Natural killer cell treated with Interleukin-12 subunit alpha and Interleukin-12 subunit beta and Interleukin-15 and Interleukin-18, amount 100 ng/mL, for 72 hours (primary cell): Measurements from ENCODE around the gene PTPRT. TPM values are rescaled to one million over a fixed set of nuclear protein-coding genes. Genes with fewer than 3 reads are reported as not detected.

Source experiments
- ATAC-seq, 2 donors: fragments of 150-1000 bp; cut with Tn5 transposase in 1 of 2; sonication (Bioruptor Pico), chemical (Tn5 transposase) in 1 of 2; 2 replicates each; pipeline ENCODE4 v1.10.0; 2021
- DNase-seq: peaks from one replicate; pipeline ENCODE4 v3.0.0; 2022; ENCODE audit warnings: low spot score
- H3K27ac Mint-ChIP-seq, 2 donors: 1 replicate in 1 of 2; 2 replicates in 1 of 2; pipeline ENCODE4 v1.8.0; 2022; ENCODE audit warnings: mixed read lengths in 2 of 2, mild to moderate bottlenecking in 1 of 2, moderate library complexity in 1 of 2
- H3K27me3 Mint-ChIP-seq, 2 donors: 1 replicate in 1 of 2; 2 replicates in 1 of 2; pipeline ENCODE4 v1.8.0; 2022; ENCODE audit warnings: mixed read lengths in 2 of 2
- H3K36me3 Mint-ChIP-seq: one replicate; pipeline ENCODE4 v1.8.0; 2022; ENCODE audit warnings: mixed read lengths
- H3K4me1 Mint-ChIP-seq, 2 donors: 1 replicate in 1 of 2; 2 replicates in 1 of 2; pipeline ENCODE4 v1.8.0; 2022; ENCODE audit warnings: low read depth in 2 of 2, mixed read lengths in 2 of 2, mild to moderate bottlenecking in 1 of 2
- H3K4me3 Mint-ChIP-seq: one replicate; pipeline ENCODE4 v1.8.0; 2022; ENCODE audit warnings: mixed read lengths
- H3K9me3 Mint-ChIP-seq: 2 replicates; pipeline ENCODE4 v1.8.0; 2022; ENCODE audit warnings: mixed read lengths
- total RNA-seq, 2 donors: library from RNA; stranded (reverse); gene quantifications; one replicate each; pipeline ENCODE4 v1.2.3, GENCODE V29; 2022

PTPRT gene
- total RNA-seq, result not detected

DNA sequence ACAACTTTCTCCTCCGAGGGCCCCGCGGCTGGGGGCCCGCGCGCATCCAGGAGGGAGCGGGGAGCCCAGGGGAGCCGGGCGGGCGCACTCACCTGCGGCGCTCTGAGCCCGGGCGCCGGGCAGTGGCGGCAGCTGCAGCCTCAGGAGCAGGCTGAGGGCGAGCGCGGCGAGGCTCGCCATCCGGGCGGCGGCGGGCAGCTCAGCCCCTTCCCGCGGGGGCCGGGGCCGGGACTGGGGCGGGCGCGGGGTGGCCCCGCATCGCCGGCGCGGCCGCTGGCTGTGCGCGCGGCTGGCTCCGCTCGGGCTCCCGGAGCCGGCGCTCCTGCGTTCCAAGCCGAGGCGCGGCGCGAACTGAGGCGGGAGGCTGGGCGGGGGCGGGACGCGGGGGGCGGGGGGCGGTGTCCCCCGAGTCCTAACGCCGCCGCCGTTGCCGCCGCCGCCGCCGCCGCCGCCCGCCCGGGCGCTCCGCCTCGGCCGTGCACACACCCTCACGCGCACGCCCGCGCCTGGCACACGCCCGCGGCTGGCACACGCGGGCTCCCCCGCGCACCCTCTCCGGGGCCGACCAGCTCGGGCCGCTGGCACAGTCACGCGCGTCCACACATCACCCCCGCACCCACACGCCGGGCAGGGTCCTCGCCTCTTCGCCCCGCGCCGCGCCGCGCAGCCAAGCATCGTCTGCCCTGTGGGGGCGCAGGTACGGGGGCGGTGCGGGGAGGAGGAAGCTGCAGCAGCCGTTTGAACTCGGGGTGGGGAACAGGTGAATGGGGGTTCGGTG, at the start of gene PTPRT:
TSS of gene PTPRT (minus strand) at position 353 of the 778 bp plus-strand sequence. CDS start at position 180, 173 bp downstream.
- DNase-seq (no peak), ATAC-seq (no peak)
- Mint-ChIP-seq H3K4me3 (no peak within 1 kb of the TSS), H3K36me3 (no peaks in the 10 kb centered on the region), H3K27ac (no peak within 1 kb of the TSS), H3K27me3 (peaks cover 28 to 41% of the 10 kb centered on the region in 2 donors), H3K4me1 (peaks cover 3 to 6% of the 10 kb centered on the region in 2 donors), H3K9me3 (no peaks in the 10 kb centered on the region)

DNA sequence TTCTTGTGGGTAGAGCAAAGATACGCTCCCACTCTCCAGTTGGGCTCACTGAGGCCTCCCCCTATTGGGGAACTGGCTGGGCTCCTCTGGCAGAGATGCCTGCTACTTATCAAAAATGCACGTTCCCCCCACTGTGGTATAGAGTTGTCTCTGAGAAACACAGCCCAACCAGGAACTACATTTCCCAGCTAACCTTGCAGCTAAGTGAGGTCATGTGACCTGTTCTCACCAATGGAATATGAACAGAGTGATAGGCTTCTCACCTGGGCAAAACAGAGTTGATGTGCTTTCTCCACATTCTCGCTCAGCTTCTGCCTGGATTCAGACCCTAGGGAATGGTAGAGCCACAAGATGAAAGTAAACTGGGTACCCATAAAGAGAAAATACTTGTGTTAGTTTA, 49.1 kb upstream of the PTPRT start:
- no peaks in the 10 kb centered on the region for H3K36me3 Mint-ChIP-seq
- no peak overlapping the region for H3K27ac Mint-ChIP-seq
- H3K9me3 Mint-ChIP-seq, result no peaks in the 10 kb centered on the region
- DNase-seq (no peak), ATAC-seq (no peak)
- peaks cover 5 to 7% of the 10 kb centered on the region in 2 donors for H3K27me3 Mint-ChIP-seq
- no peaks in the 10 kb centered on the region for H3K4me1 Mint-ChIP-seq
- H3K4me3 Mint-ChIP-seq, result no peak overlapping the region

DNA sequence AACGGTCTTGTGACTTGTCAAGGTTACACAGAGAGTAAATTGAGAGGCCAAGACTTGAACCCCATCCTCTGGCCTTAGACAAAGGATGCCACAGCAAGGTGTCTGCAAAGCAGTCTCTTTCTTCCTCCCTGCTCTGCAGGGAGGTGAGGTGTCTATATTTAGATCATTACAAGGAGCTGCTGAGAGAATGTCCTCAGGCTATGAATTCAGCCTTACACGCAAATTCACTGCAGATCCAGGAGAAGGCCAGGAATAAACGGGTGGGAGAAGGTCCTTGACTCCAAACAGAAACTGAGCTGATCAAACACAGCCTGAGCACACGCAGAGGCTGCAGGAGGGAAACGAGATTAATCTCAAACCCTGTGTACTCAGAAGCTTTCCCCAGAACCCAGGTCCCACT, 48.6 kb upstream of the PTPRT start:
- H3K4me3 Mint-ChIP-seq, result no peak overlapping the region
- no peak for ATAC-seq
- H3K27ac Mint-ChIP-seq, result no peak overlapping the region
- no peaks in the 10 kb centered on the region for H3K36me3 Mint-ChIP-seq
- DNase-seq, result no peak
- H3K4me1 Mint-ChIP-seq, result no peaks in the 10 kb centered on the region
- no peaks in the 10 kb centered on the region for H3K9me3 Mint-ChIP-seq
- peaks cover 5 to 7% of the 10 kb centered on the region in 2 donors for H3K27me3 Mint-ChIP-seq

DNA sequence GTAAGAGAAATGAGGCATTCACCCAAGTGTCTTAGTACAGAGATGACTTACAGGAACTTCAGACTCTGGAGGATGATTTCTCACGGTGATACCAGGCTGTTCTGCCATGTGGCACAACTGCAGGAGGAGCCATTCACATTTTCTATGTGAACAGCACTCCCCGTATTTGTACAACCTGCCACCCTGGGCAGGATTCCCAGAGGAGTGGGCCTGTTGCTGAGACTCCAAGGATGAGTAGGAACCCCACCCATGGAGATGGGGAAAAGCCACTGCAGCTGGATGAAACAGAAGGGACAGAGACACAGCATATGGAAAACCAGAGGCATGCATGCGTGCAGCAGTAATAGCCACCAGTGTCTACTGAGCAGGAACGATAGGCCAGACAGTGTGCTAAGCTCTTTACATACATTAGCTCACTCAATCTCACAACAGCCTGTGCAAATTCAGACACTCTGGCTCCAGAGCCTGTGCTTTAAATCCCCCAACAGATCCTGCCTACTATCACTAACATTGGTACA, 48.0 kb upstream of the PTPRT start:
- H3K36me3 Mint-ChIP-seq, result no peaks in the 10 kb centered on the region
- DNase-seq (no peak), ATAC-seq (no peak)
- no peaks in the 10 kb centered on the region for H3K4me1 Mint-ChIP-seq
- H3K27me3 Mint-ChIP-seq, result peaks cover 5 to 7% of the 10 kb centered on the region in 2 donors
- no peak overlapping the region for H3K27ac Mint-ChIP-seq
- no peaks in the 10 kb centered on the region for H3K9me3 Mint-ChIP-seq
- H3K4me3 Mint-ChIP-seq, result no peak overlapping the region

DNA sequence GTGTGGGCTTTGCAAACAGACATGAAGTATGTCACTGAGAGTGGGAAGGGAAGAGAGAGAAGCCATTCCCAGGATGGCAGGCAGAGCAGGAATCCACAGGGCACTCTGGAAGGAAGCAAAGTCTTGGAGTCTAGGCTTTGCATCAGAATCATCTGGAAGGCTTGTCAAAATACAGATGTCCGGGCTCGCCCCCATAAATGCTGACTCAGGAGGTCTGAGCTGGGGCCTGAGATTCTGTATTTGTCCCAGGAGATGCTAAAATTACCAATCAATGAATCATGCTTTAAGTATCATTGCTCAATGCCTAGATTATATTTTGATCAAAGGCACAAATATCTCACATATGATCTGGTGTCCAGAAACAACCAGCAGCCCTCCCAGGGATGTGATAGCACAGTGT, 46.3 kb upstream of the PTPRT start:
- DNase-seq (no peak), ATAC-seq (no peak)
- peaks cover 2 to 7% of the 10 kb centered on the region in 2 donors for H3K27me3 Mint-ChIP-seq
- no peaks in the 10 kb centered on the region for H3K9me3 Mint-ChIP-seq
- no peak overlapping the region for H3K4me3 Mint-ChIP-seq
- H3K36me3 Mint-ChIP-seq, result no peaks in the 10 kb centered on the region
- H3K27ac Mint-ChIP-seq, result no peak overlapping the region
- no peaks in the 10 kb centered on the region for H3K4me1 Mint-ChIP-seq

DNA sequence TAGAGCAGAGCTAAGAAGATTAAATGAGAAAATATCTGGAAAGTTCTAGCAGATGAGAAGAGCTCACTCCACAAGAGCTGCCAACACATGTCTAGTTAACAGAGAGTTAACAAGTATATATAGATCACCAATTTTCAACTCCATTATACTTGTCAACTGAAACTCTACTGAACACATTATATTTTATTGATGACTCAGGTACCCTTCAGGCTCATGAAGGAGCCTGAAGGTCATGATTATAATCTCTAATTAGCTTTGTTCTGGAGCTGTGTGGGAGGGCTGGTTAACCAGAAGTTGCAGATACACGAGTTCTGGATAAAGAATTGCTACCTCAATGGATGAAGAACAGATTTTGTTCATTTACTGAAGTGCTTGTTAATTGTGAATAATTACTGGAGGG, 42.1 kb upstream of the PTPRT start:
- Mint-ChIP-seq H3K36me3 (no peaks in the 10 kb centered on the region), H3K27me3 (peaks cover 8 to 11% of the 10 kb centered on the region in 2 donors)

DNA sequence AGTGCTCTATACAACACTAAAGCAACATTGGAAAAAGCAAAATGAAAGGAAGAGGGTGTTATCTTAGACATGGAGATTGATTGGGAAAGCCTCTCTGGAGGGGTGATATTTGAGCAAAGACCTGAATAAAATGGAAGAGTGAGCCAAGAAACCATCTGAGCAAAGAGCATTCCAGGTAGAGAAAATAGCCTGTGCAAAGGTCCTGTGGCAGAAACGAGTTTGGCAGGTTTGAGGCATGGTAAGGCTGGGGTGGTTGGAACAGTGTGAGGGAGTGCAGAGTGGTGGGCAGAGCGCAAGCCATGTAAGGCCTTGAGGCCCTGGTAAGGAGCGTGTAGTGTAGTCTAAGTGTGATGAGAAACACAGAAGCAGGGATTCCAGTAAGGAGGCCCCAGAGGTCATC, 40.0 kb upstream of the PTPRT start:
- no peaks in the 10 kb centered on the region for H3K36me3 Mint-ChIP-seq
- H3K9me3 Mint-ChIP-seq, result no peaks in the 10 kb centered on the region
- DNase-seq, result no peak
- no peak overlapping the region for H3K4me3 Mint-ChIP-seq
- no peak overlapping the region for H3K27ac Mint-ChIP-seq
- peak in 1 of 2 donors; percentile 41 for ATAC-seq
- peaks cover 8 to 9% of the 10 kb centered on the region in 2 donors for H3K27me3 Mint-ChIP-seq
- no peaks in the 10 kb centered on the region for H3K4me1 Mint-ChIP-seq

More for the DNA sequence above, 42.1 kb upstream of the PTPRT start:
- ATAC-seq, result no peak
- DNase-seq, result no peak
- Mint-ChIP-seq H3K4me1 (no peaks in the 10 kb centered on the region), H3K9me3 (no peaks in the 10 kb centered on the region), H3K4me3 (no peak overlapping the region), H3K27ac (no peak overlapping the region)

DNA sequence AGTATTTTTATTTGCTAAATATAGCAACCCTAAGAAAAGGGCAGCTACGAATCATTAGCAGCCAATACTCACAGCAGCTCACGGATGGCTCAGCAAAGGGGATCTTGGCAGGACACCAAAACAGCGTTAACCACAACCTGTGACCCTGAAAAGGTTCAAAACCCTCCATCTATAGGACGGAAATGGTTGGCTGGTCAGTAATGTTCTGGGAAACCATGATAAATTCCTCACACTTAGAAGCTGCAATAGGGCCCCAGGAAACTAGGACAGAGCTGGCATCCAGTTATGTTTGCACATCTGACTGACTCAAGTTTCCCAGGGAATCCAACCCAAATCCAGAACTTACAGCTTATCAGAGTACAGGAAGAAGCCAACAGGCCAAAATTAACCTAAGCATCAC, 30.9 kb upstream of the PTPRT start:
- H3K4me3 Mint-ChIP-seq, result no peak overlapping the region
- peaks cover 7 to 11% of the 10 kb centered on the region in 2 donors for H3K27me3 Mint-ChIP-seq
- H3K36me3 Mint-ChIP-seq, result no peaks in the 10 kb centered on the region
- no peaks in the 10 kb centered on the region for H3K9me3 Mint-ChIP-seq
- DNase-seq, result no peak
- peak in 1 of 2 donors; percentile 43 for ATAC-seq
- no peaks in the 10 kb centered on the region for H3K4me1 Mint-ChIP-seq
- no peak overlapping the region for H3K27ac Mint-ChIP-seq

DNA sequence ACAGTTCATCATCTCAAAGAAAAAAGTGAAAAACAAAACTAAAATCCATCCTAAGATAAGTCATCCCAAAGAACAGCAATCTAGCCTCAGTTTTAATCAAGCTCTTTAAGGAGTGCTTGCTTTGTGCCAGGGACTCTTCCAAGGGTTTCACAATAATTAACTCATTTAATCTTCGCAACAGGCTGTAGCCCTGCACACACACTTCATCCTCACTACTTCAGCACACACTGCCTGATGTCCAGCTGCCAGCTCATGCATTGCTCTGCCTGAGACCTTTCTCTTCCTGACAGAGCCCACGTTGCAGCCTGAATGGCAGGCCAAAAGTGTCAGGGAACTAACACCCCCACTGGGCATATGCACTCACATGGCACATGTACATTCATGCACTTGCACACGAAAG, 21.2 kb upstream of the PTPRT start:
- no peak overlapping the region for H3K4me3 Mint-ChIP-seq
- H3K27ac Mint-ChIP-seq, result no peak overlapping the region
- ATAC-seq (no peak), DNase-seq (no peak)
- H3K9me3 Mint-ChIP-seq, result no peaks in the 10 kb centered on the region
- H3K36me3 Mint-ChIP-seq, result no peaks in the 10 kb centered on the region
- no peaks in the 10 kb centered on the region for H3K4me1 Mint-ChIP-seq
- H3K27me3 Mint-ChIP-seq, result peaks cover 6 to 16% of the 10 kb centered on the region in 2 donors

DNA sequence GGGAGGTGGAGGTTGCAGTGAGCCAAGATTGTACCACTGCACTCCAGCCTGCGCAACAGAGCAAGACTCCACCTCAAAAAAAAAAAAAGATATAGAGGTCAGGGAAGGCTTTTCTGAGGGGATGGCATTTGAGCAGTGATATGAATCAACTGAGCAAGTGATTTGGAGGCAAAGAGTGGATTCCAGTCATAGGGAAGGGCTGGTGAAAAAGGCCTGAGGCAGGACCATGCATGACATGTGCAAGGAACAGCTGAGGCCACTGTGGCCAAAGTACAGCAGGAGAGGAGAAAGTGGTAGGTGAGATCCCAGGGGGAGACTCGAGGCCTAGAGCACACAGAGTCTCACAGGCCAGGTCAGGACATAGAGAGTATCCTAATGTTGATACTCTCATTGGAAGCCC, 20.1 kb upstream of the PTPRT start:
- H3K4me3 Mint-ChIP-seq, result no peak overlapping the region
- no peaks in the 10 kb centered on the region for H3K36me3 Mint-ChIP-seq
- H3K27me3 Mint-ChIP-seq, result peaks cover 0 to 10% of the 10 kb centered on the region in 2 donors
- DNase-seq, result no peak
- H3K4me1 Mint-ChIP-seq, result no peaks in the 10 kb centered on the region
- H3K9me3 Mint-ChIP-seq, result no peaks in the 10 kb centered on the region
- no peak overlapping the region for H3K27ac Mint-ChIP-seq
- peak in 1 of 2 donors; percentile 27 for ATAC-seq

DNA sequence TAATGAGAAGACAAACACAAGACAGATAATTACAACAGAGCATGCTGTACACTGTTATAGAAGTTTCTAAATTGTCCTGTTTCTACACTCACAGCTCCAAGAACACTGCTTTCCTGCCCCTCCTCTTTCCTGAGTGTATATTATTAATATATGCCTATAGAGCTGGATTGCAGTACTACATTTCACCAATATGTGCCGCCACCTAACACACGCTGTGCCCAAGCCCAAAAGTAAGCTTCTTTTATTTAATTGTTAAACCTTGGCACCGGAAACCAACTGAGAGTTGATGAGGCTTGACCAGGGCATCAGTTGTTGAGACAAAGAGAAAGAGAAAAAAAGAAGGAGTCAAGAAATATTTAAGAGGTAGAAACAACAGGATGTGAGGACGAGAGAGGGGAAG, 16.0 kb upstream of the PTPRT start:
- Mint-ChIP-seq H3K36me3 (no peaks in the 10 kb centered on the region), H3K9me3 (no peaks in the 10 kb centered on the region), H3K27me3 (peaks cover 4 to 7% of the 10 kb centered on the region in 2 donors), H3K4me1 (no peaks in the 10 kb centered on the region), H3K4me3 (no peak overlapping the region), H3K27ac (no peak overlapping the region)
- ATAC-seq, result no peak
- DNase-seq, result no peak

DNA sequence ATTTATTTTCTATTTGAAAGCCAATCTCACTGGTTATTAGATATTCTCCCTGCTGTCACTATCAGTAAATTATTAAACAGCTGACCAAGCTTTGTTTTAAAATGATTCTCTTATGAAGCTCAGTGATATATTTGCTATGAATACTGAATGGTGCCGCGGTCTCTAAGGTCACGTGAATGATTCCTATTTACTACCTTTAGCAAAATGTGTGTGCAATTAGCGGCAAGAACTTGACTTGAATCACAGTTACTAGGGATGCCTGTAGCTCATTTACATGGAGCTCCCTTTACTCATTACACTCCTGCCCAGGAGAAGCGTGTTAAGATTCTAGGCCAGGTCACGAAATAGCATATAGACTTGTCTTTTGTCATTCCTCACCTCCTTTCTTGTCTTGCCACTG, 12.4 kb upstream of the PTPRT start:
- Mint-ChIP-seq H3K4me3 (no peak overlapping the region), H3K9me3 (no peaks in the 10 kb centered on the region), H3K36me3 (no peaks in the 10 kb centered on the region), H3K27ac (no peak overlapping the region), H3K4me1 (no peaks in the 10 kb centered on the region), H3K27me3 (peaks cover 1 to 7% of the 10 kb centered on the region in 2 donors)
- DNase-seq (no peak), ATAC-seq (no peak)

DNA sequence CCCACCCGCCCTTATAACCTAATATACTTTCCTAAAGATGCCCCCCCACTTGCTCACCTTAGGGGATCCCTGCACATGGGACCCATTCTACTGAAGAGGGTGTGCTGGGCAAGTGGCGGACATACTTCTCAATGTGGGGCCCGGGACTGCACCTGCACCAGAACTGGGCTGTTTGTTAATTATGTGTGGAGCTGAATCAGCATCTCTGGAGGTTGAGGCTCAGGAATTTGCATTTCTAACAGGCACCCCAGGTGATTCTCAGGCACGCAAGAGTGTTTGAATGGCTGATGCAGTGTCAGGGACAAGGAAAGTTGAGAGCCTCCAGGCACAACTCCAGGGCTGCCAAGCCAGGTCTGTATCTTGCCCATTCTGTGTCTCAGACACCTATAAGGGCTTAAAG, 8.9 kb upstream of the PTPRT start:
- peaks cover 7 to 9% of the 10 kb centered on the region in 2 donors for H3K27me3 Mint-ChIP-seq
- H3K9me3 Mint-ChIP-seq, result no peaks in the 10 kb centered on the region
- no peak overlapping the region for H3K27ac Mint-ChIP-seq
- H3K4me1 Mint-ChIP-seq, result no peaks in the 10 kb centered on the region
- H3K36me3 Mint-ChIP-seq, result no peaks in the 10 kb centered on the region
- DNase-seq (no peak), ATAC-seq (no peak)
- no peak overlapping the region for H3K4me3 Mint-ChIP-seq

DNA sequence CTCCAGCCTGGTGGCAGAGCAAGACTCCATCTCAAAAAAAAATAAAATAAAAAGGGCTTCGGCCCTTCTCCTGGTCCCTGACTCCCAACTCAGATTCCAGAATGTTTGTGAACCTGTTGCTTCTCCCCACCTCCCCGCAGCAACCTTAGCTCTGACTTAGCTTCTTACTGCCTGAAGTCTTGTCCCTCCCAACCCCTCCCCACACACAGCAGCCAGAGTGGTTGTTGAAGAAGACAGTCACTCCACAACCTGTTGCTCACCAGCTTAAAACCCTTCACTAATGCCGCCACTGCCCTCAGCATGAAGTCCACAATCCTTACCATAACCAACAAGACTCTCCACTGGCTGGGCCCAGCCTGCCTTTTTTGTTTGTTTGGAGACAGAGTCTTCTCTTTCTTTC, 6.5 kb upstream of the PTPRT start:
- ATAC-seq, result no peak
- no peaks in the 10 kb centered on the region for H3K36me3 Mint-ChIP-seq
- DNase-seq, result no peak
- H3K4me3 Mint-ChIP-seq, result no peak overlapping the region
- H3K9me3 Mint-ChIP-seq, result no peaks in the 10 kb centered on the region
- H3K4me1 Mint-ChIP-seq, result no peaks in the 10 kb centered on the region
- no peak overlapping the region for H3K27ac Mint-ChIP-seq
- H3K27me3 Mint-ChIP-seq, result peaks cover 0 to 12% of the 10 kb centered on the region in 2 donors
